Measurements from ENCODE around the gene GPR156.
"Not testable (repeated sequence)": the region's sequence is repeated elsewhere in the genome, so short reads cannot be mapped to it uniquely, and the experiment has no call there.

Gene GPR156

GRCh38 chr3:120245386-120245785 lies 39.6 kb downstream of the GPR156 start:
- FAIRE-seq = no peak
- DNase-seq (ENCODE audit: insufficient read length, low spot score) = no peak
- no peak for TF ChIP-seq CTCF (IDR thresholded peaks at IDR 0.05; ENCODE audit: insufficient read depth, missing control alignments)

- no peak for FAIRE-seq
- DNase-seq (ENCODE audit: insufficient read length, low spot score) = no peak
- TF ChIP-seq CTCF (IDR thresholded peaks at IDR 0.05; ENCODE audit: insufficient read depth, missing control alignments) = peak; percentile 39
Observed at GRCh38 chr3:120244834-120245225, 40.2 kb downstream of the GPR156 start.

- no peak for TF ChIP-seq CTCF (IDR thresholded peaks at IDR 0.05; ENCODE audit: insufficient read depth, missing control alignments)
- DNase-seq (ENCODE audit: insufficient read length, low spot score) = no peak
- FAIRE-seq = no peak
Observed at GRCh38 chr3:120239644-120240043, 45.4 kb downstream of the GPR156 start.

- DNase-seq (ENCODE audit: insufficient read length, low spot score) = no peak
- no peak for FAIRE-seq
- no peak for TF ChIP-seq CTCF (IDR thresholded peaks at IDR 0.05; ENCODE audit: insufficient read depth, missing control alignments)
Observed at GRCh38 chr3:120227710-120228347, 57.2 kb downstream of the GPR156 start.

GRCh38 chr3:120224237-120224636 lies 60.8 kb downstream of the GPR156 start:
- DNase-seq (ENCODE audit: insufficient read length, low spot score) (no peak), FAIRE-seq (no peak)
- TF ChIP-seq CTCF (IDR thresholded peaks at IDR 0.05; ENCODE audit: insufficient read depth, missing control alignments) = no peak

GRCh38 chr3:120218981-120219380 lies 66.0 kb downstream of the GPR156 start:
- FAIRE-seq (peak; percentile 51), DNase-seq (ENCODE audit: insufficient read length, low spot score) (no peak)
- TF ChIP-seq CTCF (IDR thresholded peaks at IDR 0.05; ENCODE audit: insufficient read depth, missing control alignments) = no peak

- not testable (repeated sequence) for DNase-seq (ENCODE audit: insufficient read length, low spot score); FAIRE-seq
Observed at GRCh38 chr3:120216633-120217032, 68.4 kb downstream of the GPR156 start.

- DNase-seq (ENCODE audit: insufficient read length, low spot score) = no peak
- FAIRE-seq = no peak
- no peak for TF ChIP-seq CTCF (IDR thresholded peaks at IDR 0.05; ENCODE audit: insufficient read depth, missing control alignments)
Observed at GRCh38 chr3:120214176-120214575, 70.8 kb downstream of the GPR156 start.
